HEK293 (cell line): ENCODE data around the gene EPN2.

Experiments
- CTCF ChIA-PET: fragments of 350-600 bp; formaldehyde crosslinking; extraction: SDS; loops from one replicate; lab custom pipeline; 2021; ENCODE audit warnings: antibody characterized with exemption; lab: Yijun Ruan, JAX
- POLR2A ChIA-PET: fragments of 300-600 bp; formaldehyde crosslinking; extraction: SDS; loops from one replicate; lab custom pipeline; 2020; ENCODE audit warnings: antibody characterized with exemption, inconsistent platforms; lab: Yijun Ruan, JAX
- H3K27ac ChIP-seq: fragments of 200-500 bp; sonication (Bioruptor generic); 2 replicates; pipeline ENCODE4 v1.5.1; 2014; ENCODE audit warnings: low read depth, low read length, control low read depth, inconsistent platforms; ENCODE audit errors: extremely low read depth
- H3K36me3 ChIP-seq, 2 experiments: fragments of 200-500 bp in 1 of 2; sonication (Bioruptor generic) in 1 of 2; 1 replicate in 1 of 2; 2 replicates in 1 of 2; pipeline ENCODE4 v1.5.1; 2014 to 2017; ENCODE audit warnings: inconsistent platforms in 2 of 2, low read length in 2 of 2; ENCODE audit not compliant: control insufficient read depth in 2 of 2, insufficient read depth in 1 of 2
- H3K4me1 ChIP-seq: fragments of 200-500 bp; sonication (Bioruptor generic); 2 replicates; pipeline ENCODE4 v1.5.1; 2014; ENCODE audit warnings: mild to moderate bottlenecking, low read length, inconsistent platforms; ENCODE audit not compliant: control insufficient read depth, insufficient read depth
- H3K4me3 ChIP-seq: 2 replicates; pipeline ENCODE4 v1.5.1; 2011; ENCODE audit warnings: low read depth, mild to moderate bottlenecking, control low read depth, low read length, moderate library complexity
- H3K9me3 ChIP-seq: fragments of 200-500 bp; sonication (Bioruptor generic); 2 replicates; pipeline ENCODE4 v1.5.1; 2014; ENCODE audit warnings: low read depth, low read length, inconsistent platforms; ENCODE audit not compliant: control insufficient read depth, insufficient read depth
- EGR2 ChIP-seq: fragments of 450-650 bp; formaldehyde crosslinking; IDR thresholded peaks from 2 replicates; pipeline ENCODE4 v1.5.1; 2016; ENCODE audit warnings: low read depth, missing biosample characterization, missing genetic modification characterization
- SP3 ChIP-seq: fragments of 450-650 bp; formaldehyde crosslinking; IDR thresholded peaks from 2 replicates; pipeline ENCODE4 v1.5.1; 2016; ENCODE audit warnings: missing biosample characterization, missing genetic modification characterization
- SP7 ChIP-seq: fragments of 450-650 bp; formaldehyde crosslinking; IDR thresholded peaks from 2 replicates; pipeline ENCODE4 v1.5.1; 2016; ENCODE audit warnings: missing biosample characterization, missing genetic modification characterization
- TRIM28 ChIP-seq: IDR thresholded peaks from 2 replicates; pipeline ENCODE4 v1.6.1; 2011; ENCODE audit warnings: low read length, control low read depth, borderline replicate concordance
- WT1 ChIP-seq: fragments of 450-650 bp; formaldehyde crosslinking; IDR thresholded peaks from 2 replicates; pipeline ENCODE4 v1.5.1; 2016; ENCODE audit warnings: missing biosample characterization, missing genetic modification characterization
- ZFHX2 ChIP-seq: fragments of 450-650 bp; formaldehyde crosslinking; conservative IDR thresholded peaks from 2 replicates; pipeline ENCODE4 v1.5.1; 2016; ENCODE audit warnings: missing biosample characterization, missing genetic modification characterization
- ZFP37 ChIP-seq: fragments of 450-650 bp; formaldehyde crosslinking; IDR thresholded peaks from 2 replicates; pipeline ENCODE4 v1.5.1; 2016; ENCODE audit warnings: missing biosample characterization, missing genetic modification characterization
- ZNF335 ChIP-seq: fragments of 450-650 bp; formaldehyde crosslinking; conservative IDR thresholded peaks from 2 replicates; pipeline ENCODE4 v1.5.1; 2016; ENCODE audit warnings: missing biosample characterization, missing genetic modification characterization
- ZNF37A ChIP-seq: fragments of 450-650 bp; IDR thresholded peaks from 2 replicates; pipeline ENCODE4 v1.5.1; 2018; ENCODE audit warnings: missing biosample characterization, missing genetic modification characterization
- ZNF423 ChIP-seq: fragments of 450-650 bp; formaldehyde crosslinking; IDR thresholded peaks from 2 replicates; pipeline ENCODE4 v1.5.1; 2016; ENCODE audit warnings: missing biosample characterization, missing genetic modification characterization
- ZNF521 ChIP-seq: fragments of 450-650 bp; formaldehyde crosslinking; IDR thresholded peaks from 2 replicates; pipeline ENCODE4 v1.5.1; 2017; ENCODE audit warnings: missing biosample characterization, mild to moderate bottlenecking, missing genetic modification characterization
- ZNF600 ChIP-seq: fragments of 450-650 bp; formaldehyde crosslinking; IDR thresholded peaks from 2 replicates; pipeline ENCODE4 v1.5.1; 2016; ENCODE audit warnings: missing biosample characterization, missing genetic modification characterization
- ZNF777 ChIP-seq: fragments of 450-650 bp; formaldehyde crosslinking; IDR thresholded peaks from 2 replicates; pipeline ENCODE4 v1.5.1; 2017; ENCODE audit warnings: missing biosample characterization, missing genetic modification characterization, borderline replicate concordance
- ZNF785 ChIP-seq: fragments of 450-650 bp; formaldehyde crosslinking; IDR thresholded peaks from 2 replicates; pipeline ENCODE4 v1.5.1; 2016; ENCODE audit warnings: missing biosample characterization, missing genetic modification characterization
- ZNF791 ChIP-seq: fragments of 450-650 bp; formaldehyde crosslinking; IDR thresholded peaks from 2 replicates; pipeline ENCODE4 v1.5.1; 2016; ENCODE audit warnings: missing biosample characterization, missing genetic modification characterization
- ZNF830 ChIP-seq: fragments of 450-650 bp; IDR thresholded peaks from 2 replicates; pipeline ENCODE4 v1.5.0; 2018; ENCODE audit warnings: missing biosample characterization, missing genetic modification characterization, low read depth, mild to moderate bottlenecking, moderate library complexity
- ZNF843 ChIP-seq: fragments of 450-650 bp; formaldehyde crosslinking; IDR thresholded peaks from 2 replicates; pipeline ENCODE4 v1.5.1; 2016; ENCODE audit warnings: missing biosample characterization, missing genetic modification characterization
- ZSCAN16 ChIP-seq: fragments of 450-650 bp; formaldehyde crosslinking; IDR thresholded peaks from 2 replicates; pipeline ENCODE4 v1.5.1; 2016; ENCODE audit warnings: missing biosample characterization, missing genetic modification characterization
- TF ChIP-seq, protein P1 (sequence below): fragments of 450-650 bp; formaldehyde crosslinking; IDR thresholded peaks from 2 replicates; pipeline ENCODE4 v1.5.1; 2017; ENCODE audit warnings: missing biosample characterization, missing genetic modification characterization
- TF ChIP-seq, protein P2 (sequence below): fragments of 450-650 bp; IDR thresholded peaks from 2 replicates; pipeline ENCODE4 v1.5.1; 2018; ENCODE audit warnings: missing biosample characterization, missing genetic modification characterization
- TF ChIP-seq, protein P3 (sequence below): fragments of 450-650 bp; formaldehyde crosslinking; conservative IDR thresholded peaks from 2 replicates; pipeline ENCODE4 v1.5.1; 2016; ENCODE audit warnings: low read depth, missing biosample characterization, missing genetic modification characterization
- TF ChIP-seq, protein P4 (sequence below): fragments of 450-650 bp; formaldehyde crosslinking; IDR thresholded peaks from 2 replicates; pipeline ENCODE4 v1.5.1; 2016; ENCODE audit warnings: missing biosample characterization, missing genetic modification characterization
- TF ChIP-seq, protein P5 (sequence below): fragments of 450-650 bp; formaldehyde crosslinking; IDR thresholded peaks from 2 replicates; pipeline ENCODE4 v1.5.1; 2017; ENCODE audit warnings: missing biosample characterization, missing genetic modification characterization

The EPN2 gene

DNA sequence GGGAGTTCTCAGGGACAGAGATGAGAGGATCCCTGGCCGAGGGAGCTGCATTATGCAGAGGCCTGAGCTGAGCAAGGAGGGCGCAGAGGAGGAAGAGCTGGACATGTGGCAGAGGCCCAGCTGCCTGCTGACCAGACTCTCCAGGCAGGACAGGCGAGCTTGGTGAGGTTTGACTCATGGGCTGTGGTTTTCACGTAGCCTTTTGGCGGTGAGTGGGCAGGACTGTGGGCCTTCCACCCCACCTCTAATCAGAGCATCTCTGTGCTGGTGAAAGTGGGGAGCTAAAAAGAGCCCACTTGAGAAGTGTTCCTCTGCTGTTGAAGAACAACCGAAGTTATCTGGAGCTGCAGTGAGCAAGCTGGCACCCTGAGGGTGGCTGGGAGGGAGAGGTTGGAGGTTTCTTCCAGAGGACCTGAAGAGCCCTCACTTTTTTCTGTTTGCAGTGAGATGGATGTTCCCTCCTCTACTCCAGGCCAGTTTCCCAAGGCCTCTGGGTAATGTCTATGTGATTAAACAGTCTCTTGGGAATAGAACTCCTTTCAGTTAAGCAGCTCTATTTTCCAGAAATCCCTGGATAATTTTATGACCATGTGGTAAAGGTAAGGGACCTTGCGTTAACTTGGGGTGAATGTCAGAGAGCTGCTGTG, 11.9 kb downstream of the EPN2 start:
- POLR2A ChIA-PET: interaction anchor here (0.5 to 1.5 kb wide), 5 partner anchors 10 to 129 kb away, joined by 3 to 4 read pairs (median 3); no protein-coding TSS in a partner anchor
- Histone ChIP-seq H3K27ac (no peak overlapping the region), H3K36me3 (no peaks in the 10 kb centered on the region; a peak in 1 of 3 replicates), H3K9me3 (no peaks in the 10 kb centered on the region), H3K4me3 (no peak overlapping the region), H3K4me1 (peaks cover 16% of the 10 kb centered on the region)
- TF ChIP-seq ZFHX2: peak; percentile 57
- TF ChIP-seq, protein P1, sequence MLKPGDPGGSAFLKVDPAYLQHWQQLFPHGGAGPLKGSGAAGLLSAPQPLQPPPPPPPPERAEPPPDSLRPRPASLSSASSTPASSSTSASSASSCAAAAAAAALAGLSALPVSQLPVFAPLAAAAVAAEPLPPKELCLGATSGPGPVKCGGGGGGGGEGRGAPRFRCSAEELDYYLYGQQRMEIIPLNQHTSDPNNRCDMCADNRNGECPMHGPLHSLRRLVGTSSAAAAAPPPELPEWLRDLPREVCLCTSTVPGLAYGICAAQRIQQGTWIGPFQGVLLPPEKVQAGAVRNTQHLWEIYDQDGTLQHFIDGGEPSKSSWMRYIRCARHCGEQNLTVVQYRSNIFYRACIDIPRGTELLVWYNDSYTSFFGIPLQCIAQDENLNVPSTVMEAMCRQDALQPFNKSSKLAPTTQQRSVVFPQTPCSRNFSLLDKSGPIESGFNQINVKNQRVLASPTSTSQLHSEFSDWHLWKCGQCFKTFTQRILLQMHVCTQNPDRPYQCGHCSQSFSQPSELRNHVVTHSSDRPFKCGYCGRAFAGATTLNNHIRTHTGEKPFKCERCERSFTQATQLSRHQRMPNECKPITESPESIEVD (tag by site-specific recombination): 0 out of 2 replicates have a peak, but pooled peaks have one; percentile 25
- no peak for TF ChIP-seq ZNF600 (tag by site-specific recombination)
- peak; percentile 39; the same call in 1 of the 2 replicates for TF ChIP-seq EGR2 (tag by site-specific recombination)
- CTCF ChIA-PET: interaction anchor here (1.2 to 1.6 kb wide), 2 partner anchors 89 to 513 kb away, joined by 3 to 6 read pairs; no protein-coding TSS in a partner anchor

DNA sequence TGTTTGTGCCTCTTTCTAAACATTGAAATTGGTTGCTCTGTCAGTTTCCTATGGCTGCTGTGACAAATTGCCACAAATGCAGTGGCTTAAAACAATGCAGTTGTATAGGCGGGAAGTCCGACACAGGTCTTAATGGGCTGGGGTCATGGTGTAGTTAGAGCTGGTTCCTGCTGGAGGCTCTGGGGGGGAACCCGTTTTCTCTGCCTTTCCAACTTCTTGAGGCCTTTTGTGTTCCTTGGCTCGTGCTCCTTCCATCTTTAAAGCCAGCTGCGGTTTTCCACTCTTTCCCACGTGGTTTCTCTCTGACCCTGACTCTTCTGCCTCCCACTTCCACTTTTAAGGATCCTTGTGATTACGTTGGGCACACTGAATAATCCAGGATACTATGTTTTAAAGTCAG, 12.5 kb downstream of the EPN2 start:
- Histone ChIP-seq H3K4me3 (no peak overlapping the region), H3K27ac (no peak overlapping the region), H3K4me1 (peaks cover 16% of the 10 kb centered on the region), H3K9me3 (no peaks in the 10 kb centered on the region), H3K36me3 (no peaks in the 10 kb centered on the region)
- ChIA-PET POLR2A (interaction anchor here (0.5 to 1.5 kb wide), 3 partner anchors 10 to 128 kb away, joined by 3 read pairs; no protein-coding TSS in a partner anchor), CTCF (interaction anchor here (1.2 to 1.6 kb wide), 2 partner anchors 89 to 513 kb away, joined by 3 to 6 read pairs; no protein-coding TSS in a partner anchor)
- TF ChIP-seq ZFP37 (tag by site-specific recombination) (no peak), ZSCAN16 (tag by site-specific recombination) (no peak), ZNF843 (no peak), ZNF37A (tag by site-specific recombination) (no peak), WT1 (tag by site-specific recombination) (no peak), ZNF423 (no peak), ZNF785 (tag by site-specific recombination) (no peak), TRIM28 (no peak), ZNF791 (no peak), ZNF335 (tag by site-specific recombination) (no peak), SP3 (no peak), SP7 (tag by site-specific recombination) (no peak), ZNF521 (tag by site-specific recombination) (no peak), ZNF777 (tag by site-specific recombination) (no peak), ZNF830 (tag by site-specific recombination) (no peak)
- TF ChIP-seq, protein P2, sequence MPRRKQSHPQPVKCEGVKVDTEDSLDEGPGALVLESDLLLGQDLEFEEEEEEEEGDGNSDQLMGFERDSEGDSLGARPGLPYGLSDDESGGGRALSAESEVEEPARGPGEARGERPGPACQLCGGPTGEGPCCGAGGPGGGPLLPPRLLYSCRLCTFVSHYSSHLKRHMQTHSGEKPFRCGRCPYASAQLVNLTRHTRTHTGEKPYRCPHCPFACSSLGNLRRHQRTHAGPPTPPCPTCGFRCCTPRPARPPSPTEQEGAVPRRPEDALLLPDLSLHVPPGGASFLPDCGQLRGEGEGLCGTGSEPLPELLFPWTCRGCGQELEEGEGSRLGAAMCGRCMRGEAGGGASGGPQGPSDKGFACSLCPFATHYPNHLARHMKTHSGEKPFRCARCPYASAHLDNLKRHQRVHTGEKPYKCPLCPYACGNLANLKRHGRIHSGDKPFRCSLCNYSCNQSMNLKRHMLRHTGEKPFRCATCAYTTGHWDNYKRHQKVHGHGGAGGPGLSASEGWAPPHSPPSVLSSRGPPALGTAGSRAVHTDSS (tag by site-specific recombination): no peak
- TF ChIP-seq, protein P3, sequence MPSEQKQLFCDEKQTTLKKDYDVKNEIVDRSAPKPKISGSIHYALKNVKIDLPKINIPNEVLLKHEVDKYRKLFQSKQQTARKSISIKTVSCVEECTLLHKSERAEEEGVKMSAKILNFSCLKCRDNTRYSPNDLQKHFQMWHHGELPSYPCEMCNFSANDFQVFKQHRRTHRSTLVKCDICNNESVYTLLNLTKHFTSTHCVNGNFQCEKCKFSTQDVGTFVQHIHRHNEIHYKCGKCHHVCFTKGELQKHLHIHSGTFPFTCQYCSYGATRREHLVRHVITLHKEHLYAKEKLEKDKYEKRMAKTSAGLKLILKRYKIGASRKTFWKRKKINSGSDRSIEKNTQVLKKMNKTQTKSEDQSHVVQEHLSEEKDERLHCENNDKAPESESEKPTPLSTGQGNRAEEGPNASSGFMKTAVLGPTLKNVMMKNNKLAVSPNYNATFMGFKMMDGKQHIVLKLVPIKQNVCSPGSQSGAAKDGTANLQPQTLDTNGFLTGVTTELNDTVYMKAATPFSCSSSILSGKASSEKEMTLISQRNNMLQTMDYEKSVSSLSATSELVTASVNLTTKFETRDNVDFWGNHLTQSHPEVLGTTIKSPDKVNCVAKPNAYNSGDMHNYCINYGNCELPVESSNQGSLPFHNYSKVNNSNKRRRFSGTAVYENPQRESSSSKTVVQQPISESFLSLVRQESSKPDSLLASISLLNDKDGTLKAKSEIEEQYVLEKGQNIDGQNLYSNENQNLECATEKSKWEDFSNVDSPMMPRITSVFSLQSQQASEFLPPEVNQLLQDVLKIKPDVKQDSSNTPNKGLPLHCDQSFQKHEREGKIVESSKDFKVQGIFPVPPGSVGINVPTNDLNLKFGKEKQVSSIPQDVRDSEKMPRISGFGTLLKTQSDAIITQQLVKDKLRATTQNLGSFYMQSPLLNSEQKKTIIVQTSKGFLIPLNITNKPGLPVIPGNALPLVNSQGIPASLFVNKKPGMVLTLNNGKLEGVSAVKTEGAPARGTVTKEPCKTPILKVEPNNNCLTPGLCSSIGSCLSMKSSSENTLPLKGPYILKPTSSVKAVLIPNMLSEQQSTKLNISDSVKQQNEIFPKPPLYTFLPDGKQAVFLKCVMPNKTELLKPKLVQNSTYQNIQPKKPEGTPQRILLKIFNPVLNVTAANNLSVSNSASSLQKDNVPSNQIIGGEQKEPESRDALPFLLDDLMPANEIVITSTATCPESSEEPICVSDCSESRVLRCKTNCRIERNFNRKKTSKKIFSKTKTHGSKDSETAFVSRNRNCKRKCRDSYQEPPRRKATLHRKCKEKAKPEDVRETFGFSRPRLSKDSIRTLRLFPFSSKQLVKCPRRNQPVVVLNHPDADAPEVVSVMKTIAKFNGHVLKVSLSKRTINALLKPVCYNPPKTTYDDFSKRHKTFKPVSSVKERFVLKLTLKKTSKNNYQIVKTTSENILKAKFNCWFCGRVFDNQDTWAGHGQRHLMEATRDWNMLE (tag by site-specific recombination): no peak
- TF ChIP-seq, protein P4, sequence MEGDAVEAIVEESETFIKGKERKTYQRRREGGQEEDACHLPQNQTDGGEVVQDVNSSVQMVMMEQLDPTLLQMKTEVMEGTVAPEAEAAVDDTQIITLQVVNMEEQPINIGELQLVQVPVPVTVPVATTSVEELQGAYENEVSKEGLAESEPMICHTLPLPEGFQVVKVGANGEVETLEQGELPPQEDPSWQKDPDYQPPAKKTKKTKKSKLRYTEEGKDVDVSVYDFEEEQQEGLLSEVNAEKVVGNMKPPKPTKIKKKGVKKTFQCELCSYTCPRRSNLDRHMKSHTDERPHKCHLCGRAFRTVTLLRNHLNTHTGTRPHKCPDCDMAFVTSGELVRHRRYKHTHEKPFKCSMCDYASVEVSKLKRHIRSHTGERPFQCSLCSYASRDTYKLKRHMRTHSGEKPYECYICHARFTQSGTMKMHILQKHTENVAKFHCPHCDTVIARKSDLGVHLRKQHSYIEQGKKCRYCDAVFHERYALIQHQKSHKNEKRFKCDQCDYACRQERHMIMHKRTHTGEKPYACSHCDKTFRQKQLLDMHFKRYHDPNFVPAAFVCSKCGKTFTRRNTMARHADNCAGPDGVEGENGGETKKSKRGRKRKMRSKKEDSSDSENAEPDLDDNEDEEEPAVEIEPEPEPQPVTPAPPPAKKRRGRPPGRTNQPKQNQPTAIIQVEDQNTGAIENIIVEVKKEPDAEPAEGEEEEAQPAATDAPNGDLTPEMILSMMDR (tag by site-specific recombination): no peak
- TF ChIP-seq, protein P5, sequence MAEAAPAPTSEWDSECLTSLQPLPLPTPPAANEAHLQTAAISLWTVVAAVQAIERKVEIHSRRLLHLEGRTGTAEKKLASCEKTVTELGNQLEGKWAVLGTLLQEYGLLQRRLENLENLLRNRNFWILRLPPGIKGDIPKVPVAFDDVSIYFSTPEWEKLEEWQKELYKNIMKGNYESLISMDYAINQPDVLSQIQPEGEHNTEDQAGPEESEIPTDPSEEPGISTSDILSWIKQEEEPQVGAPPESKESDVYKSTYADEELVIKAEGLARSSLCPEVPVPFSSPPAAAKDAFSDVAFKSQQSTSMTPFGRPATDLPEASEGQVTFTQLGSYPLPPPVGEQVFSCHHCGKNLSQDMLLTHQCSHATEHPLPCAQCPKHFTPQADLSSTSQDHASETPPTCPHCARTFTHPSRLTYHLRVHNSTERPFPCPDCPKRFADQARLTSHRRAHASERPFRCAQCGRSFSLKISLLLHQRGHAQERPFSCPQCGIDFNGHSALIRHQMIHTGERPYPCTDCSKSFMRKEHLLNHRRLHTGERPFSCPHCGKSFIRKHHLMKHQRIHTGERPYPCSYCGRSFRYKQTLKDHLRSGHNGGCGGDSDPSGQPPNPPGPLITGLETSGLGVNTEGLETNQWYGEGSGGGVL (tag by site-specific recombination): no peak
